IMR-90 (cell line): ENCODE data around the gene GNAT1. TPM values are rescaled to one million over a fixed set of nuclear protein-coding genes. Genes with fewer than 3 reads are reported as not detected.

Source experiments
- ATAC-seq: fragments of 200-7000 bp; cut with Tn5 transposase; 2 replicates; pipeline ENCODE4 v1.9.1; 2020; ENCODE audit warnings: low read depth, mild to moderate bottlenecking, moderate library complexity
- BruUV-seq: library from RNA; stranded (reverse); fragments of 400-500 nt; replicated peaks from 2 replicates; lab custom pipeline; 2021; lab: Mats Ljungman, UMichigan
- CTCF ChIA-PET: fragments of 300-600 bp; formaldehyde crosslinking; extraction: SDS; loops from one replicate; lab custom pipeline; 2021; ENCODE audit warnings: antibody characterized with exemption; lab: Yijun Ruan, JAX
- POLR2A ChIA-PET: fragments of 300-600 bp; sonication (Branson Sonifier 250); formaldehyde crosslinking; loops from one replicate; lab custom pipeline; 2022; ENCODE audit warnings: antibody characterized with exemption; ENCODE audit not compliant: unreplicated experiment; lab: Charles Lee
- DNase-seq: peaks from one replicate; pipeline ENCODE4 v3.0.0; 2013
- H2AFZ ChIP-seq: replicated peaks from 2 replicates; pipeline ENCODE3; 2013; ENCODE audit warnings: low read length, mild to moderate bottlenecking; ENCODE audit not compliant: poor library complexity
- H2AK5ac ChIP-seq: 2 replicates; pipeline ENCODE4 v1.6.1; 2013; ENCODE audit warnings: low read depth, low read length, inconsistent platforms
- H2AK9ac ChIP-seq: replicated peaks from 2 replicates; pipeline ENCODE3; 2013; ENCODE audit warnings: mild to moderate bottlenecking, low read depth, low read length, moderate library complexity; ENCODE audit not compliant: poor library complexity
- H2BK120ac ChIP-seq: 2 replicates; pipeline ENCODE4 v1.6.1; 2013; ENCODE audit warnings: low read depth, low read length, inconsistent platforms
- H2BK15ac ChIP-seq: 3 replicates; pipeline ENCODE4 v1.6.1; 2013; ENCODE audit warnings: low read depth, low read length, inconsistent platforms
- H2BK20ac ChIP-seq: 2 replicates; pipeline ENCODE4 v1.6.1; 2013; ENCODE audit warnings: low read depth, mild to moderate bottlenecking, inconsistent platforms, low read length, moderate library complexity
- H2BK5ac ChIP-seq: 2 replicates; pipeline ENCODE4 v1.6.1; 2013; ENCODE audit warnings: mild to moderate bottlenecking, low read depth, low read length, inconsistent platforms; ENCODE audit not compliant: poor library complexity, severe bottlenecking
- H3K14ac ChIP-seq: replicated peaks from 2 replicates; pipeline ENCODE4 v1.6.1; 2013; ENCODE audit warnings: low read depth, low read length, inconsistent platforms
- H3K18ac ChIP-seq: 2 replicates; pipeline ENCODE4 v1.6.1; 2013; ENCODE audit warnings: low read depth, low read length, control low read depth
- H3K23ac ChIP-seq: 2 replicates; pipeline ENCODE4 v1.6.1; 2013; ENCODE audit warnings: low read depth, low read length, inconsistent platforms
- H3K27ac ChIP-seq: 2 replicates; pipeline ENCODE4 v1.5.1; 2013; ENCODE audit warnings: mild to moderate bottlenecking, control low read depth, low read length; ENCODE audit not compliant: insufficient read depth
- H3K27me3 ChIP-seq: 2 replicates; pipeline ENCODE4 v1.6.1; 2013; ENCODE audit warnings: low read length; ENCODE audit not compliant: control insufficient read depth, insufficient read depth
- H3K36me3 ChIP-seq: 2 replicates; pipeline ENCODE4 v1.6.1; 2013; ENCODE audit warnings: low read length, mixed read lengths; ENCODE audit not compliant: control insufficient read depth, insufficient read depth
- H3K4ac ChIP-seq: 2 replicates; pipeline ENCODE4 v1.6.1; 2013; ENCODE audit warnings: low read depth, low read length, inconsistent platforms
- H3K4me1 ChIP-seq: 2 replicates; pipeline ENCODE4 v1.6.1; 2013; ENCODE audit warnings: low read length, mixed read lengths; ENCODE audit not compliant: control insufficient read depth, insufficient read depth
- H3K4me2 ChIP-seq: 2 replicates; pipeline ENCODE4 v1.6.1; 2013; ENCODE audit warnings: low read depth, mild to moderate bottlenecking, control low read depth, low read length, moderate library complexity
- H3K4me3 ChIP-seq: 2 replicates; pipeline ENCODE4 v1.5.1; 2013; ENCODE audit warnings: low read depth, mild to moderate bottlenecking, control low read depth, low read length, moderate library complexity; ENCODE audit not compliant: insufficient read depth
- H3K56ac ChIP-seq: 2 replicates; pipeline ENCODE4 v1.6.1; 2013; ENCODE audit warnings: low read length, inconsistent platforms; ENCODE audit not compliant: insufficient read depth; ENCODE audit errors: extremely low read depth
- H3K79me1 ChIP-seq, 2 experiments: 2 replicates each; pipeline ENCODE4 v1.6.1; 2013; ENCODE audit warnings: low read length in 2 of 2, inconsistent platforms in 1 of 2, low read depth in 1 of 2
- H3K9ac ChIP-seq: 2 replicates; pipeline ENCODE4 v1.6.1; 2013; ENCODE audit warnings: low read depth, low read length, control low read depth
- H3K9me1 ChIP-seq: 2 replicates; pipeline ENCODE4 v1.6.1; 2013; ENCODE audit warnings: low read length, inconsistent platforms; ENCODE audit not compliant: insufficient read depth
- H3K9me3 ChIP-seq: 2 replicates; pipeline ENCODE4 v1.6.1; 2013; ENCODE audit warnings: low read length; ENCODE audit not compliant: control insufficient read depth, insufficient read depth
- H4K20me1 ChIP-seq: 2 replicates; pipeline ENCODE4 v1.6.1; 2013; ENCODE audit warnings: low read length, inconsistent platforms; ENCODE audit not compliant: insufficient read depth
- H4K5ac ChIP-seq: 2 replicates; pipeline ENCODE4 v1.6.1; 2013; ENCODE audit warnings: mild to moderate bottlenecking, low read depth, low read length, control low read depth
- H4K8ac ChIP-seq, 2 experiments: 2 replicates each; pipeline ENCODE4 v1.6.1; 2013; ENCODE audit warnings: low read depth in 2 of 2, low read length in 2 of 2, control low read depth in 1 of 2, inconsistent platforms in 1 of 2
- H4K91ac ChIP-seq: 2 replicates; pipeline ENCODE4 v1.6.1; 2013; ENCODE audit warnings: low read depth, low read length, inconsistent platforms; ENCODE audit not compliant: insufficient read depth
- CEBPB ChIP-seq: IDR thresholded peaks from 2 replicates; pipeline ENCODE4 v1.6.1; 2012; ENCODE audit warnings: low read depth, low read length, improper control_type of control experiment
- CHD1 ChIP-seq: IDR thresholded peaks from 2 replicates; pipeline ENCODE4 v1.6.1; 2012; ENCODE audit warnings: low read depth, low read length, improper control_type of control experiment
- CTCF ChIP-seq: conservative IDR thresholded peaks from 2 replicates; pipeline ENCODE4 v1.5.1; 2012; ENCODE audit warnings: mild to moderate bottlenecking, low read depth, low read length, improper control_type of control experiment
- ELK1 ChIP-seq: fragments of 150-350 bp; IDR thresholded peaks from 2 replicates; pipeline ENCODE4 v1.6.1; 2016; ENCODE audit warnings: low read depth, mild to moderate bottlenecking, low read length, moderate library complexity, borderline replicate concordance
- FOS ChIP-seq: fragments of 150-350 bp; IDR thresholded peaks from 2 replicates; pipeline ENCODE4 v1.6.1; 2016; ENCODE audit warnings: low read depth, low read length
- MAFK ChIP-seq: IDR thresholded peaks from 2 replicates; pipeline ENCODE4 v1.6.1; 2012; ENCODE audit warnings: low read depth, low read length, improper control_type of control experiment
- MAZ ChIP-seq: IDR thresholded peaks from 2 replicates; pipeline ENCODE4 v1.6.1; 2012; ENCODE audit warnings: low read depth, mild to moderate bottlenecking, low read length, improper control_type of control experiment, moderate library complexity, borderline replicate concordance
- MXI1 ChIP-seq: IDR thresholded peaks from 2 replicates; pipeline ENCODE4 v1.6.1; 2012; ENCODE audit warnings: low read depth, mild to moderate bottlenecking, low read length, moderate library complexity, borderline replicate concordance
- POLR2A ChIP-seq: IDR thresholded peaks from 2 replicates; pipeline ENCODE4 v1.6.1; 2012; ENCODE audit warnings: mild to moderate bottlenecking, low read depth, low read length
- RCOR1 ChIP-seq: IDR thresholded peaks from 2 replicates; pipeline ENCODE4 v1.6.1; 2012; ENCODE audit warnings: mild to moderate bottlenecking, low read length, improper control_type of control experiment; ENCODE audit not compliant: insufficient replicate concordance
- SMC3 ChIP-seq: fragments of 150-350 bp; IDR thresholded peaks from 2 replicates; pipeline ENCODE4 v1.6.1; 2016; ENCODE audit warnings: low read depth, mild to moderate bottlenecking, antibody characterized with exemption, low read length, moderate library complexity
- WGBS, 2 experiments: methylation state at CpG; one replicate each; pipeline versions ENCODE4 v1.1.5 to v1.1.7; 2013; ENCODE audit warnings: missing lambda C conversion rate in 2 of 2; ENCODE audit not compliant: insufficient read length in 1 of 2; ENCODE audit errors: extremely low coverage in 2 of 2; 5-methylcytosine and 5-hydroxymethylcytosine counted together
- dilution Hi-C: fragments of 300-500 bp; cut with HindIII; formaldehyde crosslinking; loops from one replicate; pipeline ENCODE4 v1.14.3; 2018; ENCODE audit warnings: low sequenced_read_pairs; ENCODE audit not compliant: unreplicated experiment
- in situ Hi-C: fragments of 300-500 bp; cut with MboI; formaldehyde crosslinking; loops from 3 replicates; pipeline ENCODE4 v1.14.3; 2019; ENCODE audit warnings: low sequenced_read_pairs, inconsistent platforms, mixed read lengths
- intact Hi-C: fragments of 100-400 bp; cut with micrococcal nuclease; formaldehyde crosslinking; loops from 2 replicates; pipeline ENCODE4 v1.10.0; 2022
- polyA plus RNA-seq, 3 experiments: library from polyadenylated mRNA; depleted of rRNA; stranded (reverse); fragments of >200 nt; gene quantifications; 2 replicates each; pipeline ENCODE4 v1.2.3, GENCODE V29; 2012; ENCODE audit warnings: low replicate concordance in 1 of 3
- total RNA-seq: library from RNA; depleted of rRNA; stranded (reverse); fragments of >200 nt; gene quantifications from 2 replicates; pipeline ENCODE4 v1.2.3, GENCODE V29; 2012

The GNAT1 gene
- total and polyA plus RNA-seq, 2 of the 4 experiments (the other 2 are of a cell fraction): not detected

- H3K4me2 ChIP-seq: no peak overlapping the region
- H3K9ac ChIP-seq: no peak overlapping the region
- H3K23ac ChIP-seq: no peak overlapping the region
- H3K27ac ChIP-seq: no peak overlapping the region
- DNase-seq: no peak
- no peaks in the 10 kb centered on the region for H3K36me3 ChIP-seq
- no peak overlapping the region for H3K4ac ChIP-seq
- no peak overlapping the region for H2BK120ac ChIP-seq
- H3K56ac ChIP-seq: no peak overlapping the region
- no peak overlapping the region for H3K14ac ChIP-seq
- H3K4me3 ChIP-seq: no peak overlapping the region
- BruUV-seq: no TSS peak
- no peak overlapping the region for H4K5ac ChIP-seq
- no peak for ATAC-seq
- ChIA-PET POLR2A (no interaction called here), CTCF (interaction anchor here (1.2 to 1.3 kb wide), 2 partner anchors 14 to 34 kb away, joined by 4 to 5 read pairs; no protein-coding TSS in a partner anchor)
- no peaks in the 10 kb centered on the region for H3K9me1 ChIP-seq
- peaks cover 2% of the 10 kb centered on the region; the same call in 1 of the 2 replicates for H3K4me1 ChIP-seq
- intact Hi-C loops (no loop called here), dilution Hi-C loops (no loop called here), in situ Hi-C loops (no loop called here)
- H4K91ac ChIP-seq: no peak overlapping the region
- no peak overlapping the region for H2AFZ ChIP-seq
- H4K8ac ChIP-seq: no peak overlapping the region
- H3K9me3 ChIP-seq: no peaks in the 10 kb centered on the region
- H3K18ac ChIP-seq: no peak overlapping the region
- no peak overlapping the region for H2AK5ac ChIP-seq
- TF ChIP-seq CHD1: no peak
- TF ChIP-seq POLR2A: no peak
- no peak for TF ChIP-seq ELK1
- no peak for TF ChIP-seq MAZ
- no peak for TF ChIP-seq RCOR1
- TF ChIP-seq MXI1: no peak
- TF ChIP-seq CEBPB: no peak
- no peak for TF ChIP-seq SMC3
- no peak for TF ChIP-seq CTCF
- TF ChIP-seq MAFK: no peak
- no peak for TF ChIP-seq FOS
- H2AK9ac ChIP-seq: peak overlapping the region; percentile 37
- H2BK15ac ChIP-seq: no peak overlapping the region
- H3K79me1 ChIP-seq: no peaks in the 10 kb centered on the region
- 83% methylated on average over 1 of the region's 4 CpGs; no CpG with 5 or more reads in 1 of the 2 experiments for WGBS, 2 experiments
- no peak overlapping the region for H2BK20ac ChIP-seq
- no peaks in the 10 kb centered on the region for H4K20me1 ChIP-seq
- peaks cover 31% of the 10 kb centered on the region for H3K27me3 ChIP-seq
- H2BK5ac ChIP-seq: no peak overlapping the region
These were observed 21.1 kb downstream of the GNAT1 start for GRCh38 chr3:50212502-50212901.
